Stomach (tissue), 4 donors: ENCODE results near the gene PSORS1C2.

Experiments used
- POLR2A ChIP-seq, 4 donors: fragments of 450-650 bp; IDR thresholded peaks; one replicate each; pipeline ENCODE4 v1.6.1; 2016; ENCODE audit warnings: antibody characterized with exemption in 4 of 4, control low read depth in 2 of 4, mild to moderate bottlenecking in 1 of 4, moderate library complexity in 1 of 4
- TF ChIP-seq, protein P1 (sequence below), 7 experiments: fragments of 450-650 bp in 4 of 7; fragments of 200-600 bp in 3 of 7; sonication (generic) in 3 of 7; IDR thresholded peaks; one replicate each; pipeline ENCODE4 v1.5.1; 2016 to 2019; ENCODE audit warnings: antibody characterized with exemption in 7 of 7, control low read depth in 2 of 7, mild to moderate bottlenecking in 1 of 7

DNA sequence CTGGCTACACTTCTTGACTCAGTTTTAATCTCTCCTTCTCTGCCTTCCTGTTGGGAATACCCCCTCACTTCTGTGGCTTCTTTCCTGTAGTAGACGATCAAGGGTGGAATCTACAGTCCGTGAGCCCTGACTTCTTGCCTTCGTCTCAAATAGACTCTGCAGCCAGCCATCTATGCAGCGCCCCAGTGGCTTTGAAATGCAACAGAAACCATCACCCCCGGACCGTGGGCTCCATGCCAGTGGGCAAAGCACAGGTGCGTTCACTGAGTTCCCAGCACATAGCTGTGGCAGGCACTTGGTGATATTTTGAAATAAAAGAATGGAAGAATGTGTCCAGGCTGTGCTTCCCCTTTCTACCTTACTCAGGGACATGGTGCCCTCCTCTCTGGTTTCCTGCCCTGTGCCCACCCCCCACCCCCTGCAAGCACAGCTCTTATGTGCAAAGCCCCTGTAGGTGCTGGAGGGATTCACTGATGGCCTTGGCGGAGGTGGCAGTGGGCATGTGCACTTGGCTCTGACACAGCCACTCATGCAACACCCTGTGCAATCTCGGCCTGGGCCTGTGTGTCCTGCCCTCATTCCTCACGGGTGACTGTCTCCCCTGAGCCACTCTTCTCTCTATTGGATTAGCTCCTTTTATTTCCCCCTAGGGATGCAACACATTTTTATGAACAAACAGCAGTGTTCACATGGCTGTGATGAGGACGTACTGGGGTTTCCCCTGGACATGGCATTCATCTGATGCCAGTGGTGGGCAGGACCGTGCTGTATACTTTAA, 13.1 kb downstream of the PSORS1C2 start:
- TF ChIP-seq, protein P1, sequence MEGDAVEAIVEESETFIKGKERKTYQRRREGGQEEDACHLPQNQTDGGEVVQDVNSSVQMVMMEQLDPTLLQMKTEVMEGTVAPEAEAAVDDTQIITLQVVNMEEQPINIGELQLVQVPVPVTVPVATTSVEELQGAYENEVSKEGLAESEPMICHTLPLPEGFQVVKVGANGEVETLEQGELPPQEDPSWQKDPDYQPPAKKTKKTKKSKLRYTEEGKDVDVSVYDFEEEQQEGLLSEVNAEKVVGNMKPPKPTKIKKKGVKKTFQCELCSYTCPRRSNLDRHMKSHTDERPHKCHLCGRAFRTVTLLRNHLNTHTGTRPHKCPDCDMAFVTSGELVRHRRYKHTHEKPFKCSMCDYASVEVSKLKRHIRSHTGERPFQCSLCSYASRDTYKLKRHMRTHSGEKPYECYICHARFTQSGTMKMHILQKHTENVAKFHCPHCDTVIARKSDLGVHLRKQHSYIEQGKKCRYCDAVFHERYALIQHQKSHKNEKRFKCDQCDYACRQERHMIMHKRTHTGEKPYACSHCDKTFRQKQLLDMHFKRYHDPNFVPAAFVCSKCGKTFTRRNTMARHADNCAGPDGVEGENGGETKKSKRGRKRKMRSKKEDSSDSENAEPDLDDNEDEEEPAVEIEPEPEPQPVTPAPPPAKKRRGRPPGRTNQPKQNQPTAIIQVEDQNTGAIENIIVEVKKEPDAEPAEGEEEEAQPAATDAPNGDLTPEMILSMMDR (IDR thresholded peaks at IDR 0.05), result no peak
- no peak for TF ChIP-seq POLR2A (IDR thresholded peaks at IDR 0.05)
